SK-N-SH treated with all-trans-retinoic acid at 6 μM for 48 hours (cell line): ENCODE measurements around the gene SGIP1.

ENCODE experiments used
- OSR1 ChIP-seq: fragments of 250-450 bp; sonication (Bioruptor Pico); IDR thresholded peaks from 2 replicates; pipeline ENCODE4 v1.8.0; 2022; ENCODE audit warnings: moderate library complexity, mild to moderate bottlenecking, inconsistent platforms
- TCF4 ChIP-seq: fragments of 250-450 bp; sonication (Bioruptor Pico); IDR thresholded peaks from 2 replicates; pipeline ENCODE4 v1.8.0; 2021; ENCODE audit warnings: mild to moderate bottlenecking, moderate library complexity, borderline replicate concordance
- ZFP3 ChIP-seq: fragments of 250-450 bp; sonication (Bioruptor Pico); IDR thresholded peaks from 2 replicates; pipeline ENCODE4 v1.5.0; 2020; ENCODE audit warnings: mild to moderate bottlenecking, moderate library complexity
- ZFP30 ChIP-seq: fragments of 450-650 bp; formaldehyde crosslinking; IDR thresholded peaks from 2 replicates; pipeline ENCODE4 v1.5.0; 2022; ENCODE audit warnings: mild to moderate bottlenecking, moderate library complexity
- ZNF8 ChIP-seq: fragments of 450-650 bp; formaldehyde crosslinking; IDR thresholded peaks from 2 replicates; pipeline ENCODE4 v1.5.0; 2020; ENCODE audit warnings: mild to moderate bottlenecking, moderate library complexity
- TF ChIP-seq, protein P1 (sequence below): fragments of 250-450 bp; sonication (Bioruptor Pico); IDR thresholded peaks from 2 replicates; pipeline ENCODE4 v1.8.0; 2020; ENCODE audit warnings: mild to moderate bottlenecking, moderate library complexity, borderline replicate concordance

DNA sequence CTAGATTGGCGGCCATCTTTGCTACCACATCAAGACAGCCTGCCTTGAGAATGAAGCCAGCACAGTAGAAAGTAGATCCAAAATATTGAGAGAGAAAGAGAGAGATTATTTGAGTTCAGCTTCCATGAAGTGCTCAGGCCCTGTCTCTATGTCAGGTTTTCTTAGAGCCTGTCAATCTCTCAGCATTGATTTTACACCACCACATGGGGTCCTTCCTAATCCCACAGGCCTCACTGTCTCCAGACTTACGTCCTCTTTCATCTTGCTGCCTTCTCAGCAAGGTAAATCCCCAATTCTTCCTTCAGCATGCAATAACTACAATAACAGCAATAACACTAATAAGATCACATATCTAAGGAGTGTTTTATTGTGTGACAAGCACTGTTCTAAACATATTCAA lies 239.3 kb downstream of the SGIP1 start:
- TF ChIP-seq ZFP30 (no peak), TCF4 (CRISPR knock-in tag) (no peak), ZFP3 (CRISPR knock-in tag) (no peak), OSR1 (CRISPR knock-in tag) (no peak), ZNF8 (CRISPR knock-in tag) (no peak)
- TF ChIP-seq, protein P1, sequence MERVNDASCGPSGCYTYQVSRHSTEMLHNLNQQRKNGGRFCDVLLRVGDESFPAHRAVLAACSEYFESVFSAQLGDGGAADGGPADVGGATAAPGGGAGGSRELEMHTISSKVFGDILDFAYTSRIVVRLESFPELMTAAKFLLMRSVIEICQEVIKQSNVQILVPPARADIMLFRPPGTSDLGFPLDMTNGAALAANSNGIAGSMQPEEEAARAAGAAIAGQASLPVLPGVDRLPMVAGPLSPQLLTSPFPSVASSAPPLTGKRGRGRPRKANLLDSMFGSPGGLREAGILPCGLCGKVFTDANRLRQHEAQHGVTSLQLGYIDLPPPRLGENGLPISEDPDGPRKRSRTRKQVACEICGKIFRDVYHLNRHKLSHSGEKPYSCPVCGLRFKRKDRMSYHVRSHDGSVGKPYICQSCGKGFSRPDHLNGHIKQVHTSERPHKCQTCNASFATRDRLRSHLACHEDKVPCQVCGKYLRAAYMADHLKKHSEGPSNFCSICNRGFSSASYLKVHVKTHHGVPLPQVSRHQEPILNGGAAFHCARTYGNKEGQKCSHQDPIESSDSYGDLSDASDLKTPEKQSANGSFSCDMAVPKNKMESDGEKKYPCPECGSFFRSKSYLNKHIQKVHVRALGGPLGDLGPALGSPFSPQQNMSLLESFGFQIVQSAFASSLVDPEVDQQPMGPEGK (CRISPR knock-in tag): no peak
